Measurements from ENCODE around the gene CD79A.
"Not testable (repeated sequence)": the region's sequence is repeated elsewhere in the genome, so short reads cannot be mapped to it uniquely, and the experiment has no call there.

Gene CD79A

DNA sequence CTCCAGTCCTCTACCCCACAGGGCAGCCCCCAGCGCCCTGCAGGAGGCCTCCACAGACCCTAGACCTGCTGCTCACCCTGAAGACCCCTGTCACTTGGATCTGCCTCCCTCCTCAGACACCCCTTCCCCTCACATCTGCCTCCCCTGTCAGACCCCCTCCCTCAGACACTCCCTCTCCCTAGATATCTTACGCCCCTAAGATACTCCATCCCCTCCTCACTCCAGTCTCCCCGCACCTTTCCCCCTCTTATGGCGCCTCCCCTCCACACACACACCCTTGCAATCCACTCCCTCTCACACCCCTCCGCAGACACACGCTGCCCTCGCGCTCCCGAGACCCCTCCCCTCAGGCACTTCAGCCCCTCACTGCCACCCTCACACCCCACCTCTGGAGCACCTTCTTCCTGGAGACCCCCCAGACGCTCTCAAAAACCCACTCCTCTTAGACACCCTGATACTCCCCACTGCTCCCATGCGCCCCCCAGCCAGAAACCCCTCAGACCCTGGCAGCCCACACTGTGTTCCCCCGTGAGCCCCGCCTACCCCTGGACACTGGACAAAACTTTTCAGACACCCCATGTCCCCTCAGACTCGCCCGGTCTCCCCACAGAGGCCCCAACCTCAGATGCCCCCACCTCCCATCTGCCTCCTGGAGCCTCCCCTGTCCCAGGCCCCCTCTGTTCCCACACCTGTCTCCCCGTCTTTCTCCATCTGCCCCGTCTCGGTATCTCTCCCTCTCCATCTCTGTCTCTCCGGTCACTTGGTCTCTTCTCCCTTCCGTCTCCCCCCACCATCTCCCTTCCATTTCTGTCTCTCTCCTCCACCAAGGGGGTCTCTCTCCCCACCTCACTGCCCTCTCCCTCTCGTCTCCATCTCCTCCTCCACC is 36.7 kb downstream of the CD79A start:
- TF ChIP-seq, protein P1, sequence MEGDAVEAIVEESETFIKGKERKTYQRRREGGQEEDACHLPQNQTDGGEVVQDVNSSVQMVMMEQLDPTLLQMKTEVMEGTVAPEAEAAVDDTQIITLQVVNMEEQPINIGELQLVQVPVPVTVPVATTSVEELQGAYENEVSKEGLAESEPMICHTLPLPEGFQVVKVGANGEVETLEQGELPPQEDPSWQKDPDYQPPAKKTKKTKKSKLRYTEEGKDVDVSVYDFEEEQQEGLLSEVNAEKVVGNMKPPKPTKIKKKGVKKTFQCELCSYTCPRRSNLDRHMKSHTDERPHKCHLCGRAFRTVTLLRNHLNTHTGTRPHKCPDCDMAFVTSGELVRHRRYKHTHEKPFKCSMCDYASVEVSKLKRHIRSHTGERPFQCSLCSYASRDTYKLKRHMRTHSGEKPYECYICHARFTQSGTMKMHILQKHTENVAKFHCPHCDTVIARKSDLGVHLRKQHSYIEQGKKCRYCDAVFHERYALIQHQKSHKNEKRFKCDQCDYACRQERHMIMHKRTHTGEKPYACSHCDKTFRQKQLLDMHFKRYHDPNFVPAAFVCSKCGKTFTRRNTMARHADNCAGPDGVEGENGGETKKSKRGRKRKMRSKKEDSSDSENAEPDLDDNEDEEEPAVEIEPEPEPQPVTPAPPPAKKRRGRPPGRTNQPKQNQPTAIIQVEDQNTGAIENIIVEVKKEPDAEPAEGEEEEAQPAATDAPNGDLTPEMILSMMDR (IDR thresholded peaks at IDR 0.05), result no peak
- no peak for TF ChIP-seq ZFX (IDR thresholded peaks at IDR 0.05; ENCODE audit: borderline replicate concordance)
- H3K27ac ChIP-seq, result no peak overlapping the region

DNA sequence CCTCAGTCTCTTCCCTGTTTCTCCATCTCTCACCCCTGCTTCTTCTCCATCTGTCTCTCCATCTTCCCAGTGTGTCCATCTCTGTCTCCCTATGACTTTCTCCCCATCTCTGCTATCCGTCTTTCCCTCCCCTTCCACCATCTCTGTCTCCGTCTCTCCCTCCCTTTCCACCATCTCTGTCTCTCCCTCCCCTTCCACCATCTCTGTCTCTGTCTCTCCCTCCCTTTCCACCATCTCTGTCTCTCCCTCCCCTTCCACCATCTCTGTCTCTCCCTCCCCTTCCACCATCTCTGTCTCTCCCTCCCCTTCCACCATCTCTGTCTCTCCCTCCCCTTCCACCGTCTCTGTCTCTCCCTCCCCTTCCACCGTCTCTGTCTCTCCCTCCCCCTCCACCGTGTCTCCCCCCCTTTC is 37.4 kb downstream of the CD79A start:
- H3K27ac ChIP-seq, result not testable (repeated sequence)

DNA sequence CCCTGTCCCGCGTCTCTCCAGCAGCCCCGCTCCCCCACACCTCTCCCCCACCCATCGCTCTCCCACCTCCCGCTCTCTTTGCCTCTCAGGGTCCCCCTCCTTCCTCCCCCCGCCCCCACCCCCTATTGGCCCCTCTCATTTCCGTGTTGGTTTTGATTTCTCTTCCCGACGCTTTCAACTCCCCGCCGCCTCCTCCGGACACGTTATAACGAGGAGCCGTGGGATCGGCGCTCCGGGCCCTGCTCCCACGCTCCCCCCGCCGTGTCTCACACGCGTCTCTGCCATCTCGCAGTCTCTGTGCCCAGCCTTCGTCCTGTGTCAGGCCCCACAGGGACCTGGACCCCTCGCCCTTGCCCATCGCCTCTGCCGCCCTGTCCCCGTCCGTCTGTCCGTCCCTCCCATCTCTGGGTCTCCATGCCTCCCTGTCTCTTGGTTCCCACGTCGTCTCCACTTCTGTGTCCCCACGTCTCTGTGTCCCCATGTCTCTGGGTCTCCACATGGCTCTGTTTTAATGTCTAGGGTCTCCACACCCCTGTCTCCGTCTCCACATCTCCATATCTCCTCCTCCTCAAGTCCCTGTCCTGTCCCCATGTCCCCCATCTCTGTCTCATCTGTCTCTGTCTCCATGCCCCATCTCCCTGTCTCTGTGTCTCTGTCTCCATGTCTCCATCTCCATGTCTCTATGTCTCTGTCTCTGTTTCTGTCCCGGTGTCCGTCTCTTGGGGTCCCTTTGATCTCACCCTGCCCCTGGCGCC is 38.1 kb downstream of the CD79A start:
- TF ChIP-seq ZFX (IDR thresholded peaks at IDR 0.05; ENCODE audit: borderline replicate concordance), result no peak
- TF ChIP-seq, protein P1 (IDR thresholded peaks at IDR 0.05), result no peak
- no peak overlapping the region for H3K27ac ChIP-seq

DNA sequence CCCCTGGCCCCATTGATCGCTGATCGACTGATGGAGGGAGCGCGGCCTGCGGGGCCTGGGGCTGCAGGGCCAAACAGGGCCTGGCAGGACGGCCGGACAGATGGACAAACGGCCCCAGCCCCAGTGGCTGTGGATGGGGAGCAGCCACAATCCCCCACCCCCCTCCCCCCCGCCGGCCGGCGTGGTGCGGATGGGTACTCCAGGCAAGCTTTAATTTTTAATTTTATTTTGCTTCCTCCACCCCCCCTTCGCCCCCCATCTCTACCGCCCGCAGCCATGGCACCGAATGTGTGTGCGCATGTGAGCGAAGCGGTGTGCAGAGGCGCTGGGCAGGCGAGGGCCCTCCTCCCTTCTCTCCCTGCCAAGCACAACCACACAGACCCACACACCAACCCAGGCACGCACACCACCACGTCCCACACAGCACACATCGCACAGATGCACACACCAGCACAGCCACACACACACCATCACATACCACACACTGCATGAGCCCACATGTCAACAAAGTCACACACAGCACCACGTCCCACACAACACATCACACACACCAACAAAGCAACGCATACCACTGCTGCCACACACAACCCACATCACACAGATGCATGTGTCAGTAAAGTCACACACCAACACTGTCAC is 38.8 kb downstream of the CD79A start:
- TF ChIP-seq, protein P1 (IDR thresholded peaks at IDR 0.05), result no peak
- TF ChIP-seq ZFX (IDR thresholded peaks at IDR 0.05; ENCODE audit: borderline replicate concordance), result no peak
- no peak overlapping the region for H3K27ac ChIP-seq

DNA sequence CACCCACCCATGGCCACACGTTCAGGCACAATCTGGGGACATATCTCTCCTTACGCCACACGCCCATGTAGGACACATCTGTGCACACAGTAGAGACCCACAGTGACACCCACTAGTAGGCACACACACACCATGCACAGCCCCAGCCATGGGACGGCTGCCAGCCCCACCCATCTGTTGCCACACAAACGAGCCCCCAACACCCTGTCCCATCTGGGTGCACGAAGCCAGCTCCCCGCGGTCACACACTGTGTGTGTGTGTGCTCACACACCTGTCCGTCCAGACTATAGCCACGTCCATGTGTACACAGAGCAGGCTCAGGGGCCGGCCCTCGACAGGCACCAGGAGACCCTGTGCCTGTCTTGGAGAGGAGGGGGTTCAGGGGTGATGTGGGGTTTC is 40.6 kb downstream of the CD79A start:
- TF ChIP-seq, protein P1 (IDR thresholded peaks at IDR 0.05), result no peak
- no peak for TF ChIP-seq ZFX (IDR thresholded peaks at IDR 0.05; ENCODE audit: borderline replicate concordance)
- no peak overlapping the region for H3K27ac ChIP-seq

DNA sequence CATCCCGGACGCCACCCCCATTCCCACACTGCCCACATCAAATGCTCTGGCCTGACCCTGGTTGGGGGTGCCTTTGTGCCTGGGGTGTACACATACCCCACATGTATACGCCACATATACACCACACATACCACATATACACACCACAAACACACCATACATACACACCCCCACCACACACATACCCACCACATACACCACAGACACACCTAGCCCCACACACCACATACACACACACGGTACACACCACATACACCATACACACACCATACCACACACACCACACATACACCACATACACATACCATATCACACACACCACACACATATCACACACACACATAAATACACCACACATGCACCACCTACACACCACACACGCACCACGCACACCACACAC is 41.0 kb downstream of the CD79A start:
- TF ChIP-seq, protein P1 (IDR thresholded peaks at IDR 0.05), result no peak
- no peak for TF ChIP-seq ZFX (IDR thresholded peaks at IDR 0.05; ENCODE audit: borderline replicate concordance)
- H3K27ac ChIP-seq, result no peak overlapping the region

DNA sequence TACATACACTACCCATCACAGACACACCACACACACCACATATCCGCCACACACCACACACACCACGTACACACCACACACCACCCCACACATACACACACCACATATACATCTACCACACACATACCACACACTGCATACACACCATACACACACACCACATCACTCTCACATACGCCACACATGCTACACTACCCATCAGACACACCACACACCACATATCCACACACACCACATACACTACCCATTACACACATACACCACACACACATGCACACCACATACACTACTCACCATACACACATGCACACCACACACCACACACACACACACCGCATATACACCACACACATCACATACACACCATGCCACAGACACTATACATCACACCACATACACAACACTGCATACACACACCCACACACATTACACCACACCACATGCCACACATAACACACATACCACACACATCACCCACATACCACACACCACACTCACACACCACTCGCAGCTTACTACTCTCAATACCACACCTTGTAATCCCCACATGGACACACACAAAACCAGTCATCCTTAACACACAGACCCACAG is 41.7 kb downstream of the CD79A start:
- H3K27ac ChIP-seq, result no peak overlapping the region
- TF ChIP-seq ZFX (IDR thresholded peaks at IDR 0.05; ENCODE audit: borderline replicate concordance), result no peak
- TF ChIP-seq, protein P1 (IDR thresholded peaks at IDR 0.05), result no peak
